Liver (tissue), 9 donors: ENCODE results near the gene MT2A. TPM values are rescaled to one million over a fixed set of nuclear protein-coding genes. Genes with fewer than 3 reads are reported as not detected.

Experiments used
- DNase-seq: peaks from one replicate; pipeline ENCODE4 v3.0.0-alpha.2; 2017; ENCODE audit warnings: low spot score
- H3K27ac ChIP-seq, 2 donors: one replicate each; pipeline ENCODE4 v1.7.0; 2013; ENCODE audit warnings: inconsistent platforms in 2 of 2, low read length in 2 of 2, control low read depth in 1 of 2, low read depth in 1 of 2, mild to moderate bottlenecking in 1 of 2
- H3K27me3 ChIP-seq, 4 donors: one replicate each; pipeline versions ENCODE4 v1.6.1 to v1.7.0; 2013; ENCODE audit warnings: low read length in 3 of 4, inconsistent platforms in 1 of 4, mild to moderate bottlenecking in 1 of 4, moderate library complexity in 1 of 4; ENCODE audit not compliant: control insufficient read depth in 4 of 4, insufficient read depth in 4 of 4
- H3K36me3 ChIP-seq, 4 donors: one replicate each; pipeline versions ENCODE4 v1.6.1 to v1.7.0; 2013; ENCODE audit warnings: low read length in 3 of 4, mild to moderate bottlenecking in 3 of 4, low read depth in 1 of 4, moderate library complexity in 1 of 4; ENCODE audit not compliant: control insufficient read depth in 4 of 4, insufficient read depth in 3 of 4
- H3K4me1 ChIP-seq, 4 donors: one replicate each; pipeline versions ENCODE4 v1.6.1 to v1.7.0; 2013; ENCODE audit warnings: low read length in 3 of 4, mild to moderate bottlenecking in 3 of 4, moderate library complexity in 1 of 4; ENCODE audit not compliant: control insufficient read depth in 4 of 4, insufficient read depth in 4 of 4
- H3K4me3 ChIP-seq, 3 donors: one replicate each; pipeline versions ENCODE4 v1.6.1 to v1.7.0; 2013; ENCODE audit warnings: low read length in 3 of 3, control low read depth in 1 of 3, low read depth in 1 of 3, mild to moderate bottlenecking in 1 of 3
- H3K9ac ChIP-seq, 2 donors: one replicate each; pipeline ENCODE4 v1.7.0; 2013; ENCODE audit warnings: low read length in 2 of 2, mild to moderate bottlenecking in 2 of 2, moderate library complexity in 2 of 2, control low read depth in 1 of 2, low read depth in 1 of 2
- H3K9me3 ChIP-seq, 4 donors: one replicate each; pipeline versions ENCODE4 v1.6.1 to v1.7.0; 2013; ENCODE audit warnings: low read length in 3 of 4; ENCODE audit not compliant: control insufficient read depth in 4 of 4
- ATF3 ChIP-seq: IDR thresholded peaks from 2 replicates; pipeline ENCODE4 v1.6.1; 2016; ENCODE audit warnings: antibody characterized with exemption
- CTCF ChIP-seq: fragments of 150-350 bp; IDR thresholded peaks from 2 replicates; pipeline ENCODE4 v1.5.1; 2017; ENCODE audit warnings: improper control_type of control experiment, low read depth, low read length; ENCODE audit not compliant: missing input control
- EGR1 ChIP-seq, 2 donors: IDR thresholded peaks; 2 replicates each; pipeline ENCODE4 v1.6.1; 2016 to 2018; ENCODE audit warnings: antibody characterized with exemption in 2 of 2, low read depth in 2 of 2
- FOXA1 ChIP-seq: IDR thresholded peaks from 2 replicates; pipeline ENCODE4 v1.6.1; 2016; ENCODE audit warnings: antibody characterized with exemption
- FOXA2 ChIP-seq: IDR thresholded peaks from 2 replicates; pipeline ENCODE4 v1.6.1; 2016; ENCODE audit warnings: antibody characterized with exemption
- GABPA ChIP-seq, 2 donors: IDR thresholded peaks in 1 of 2; conservative IDR thresholded peaks in 1 of 2; 2 replicates each; pipeline ENCODE4 v1.6.1; 2016; ENCODE audit warnings: antibody characterized with exemption in 2 of 2, mild to moderate bottlenecking in 1 of 2, moderate library complexity in 1 of 2
- HNF4A ChIP-seq, 2 donors: conservative IDR thresholded peaks; 2 replicates each; pipeline ENCODE4 v1.6.1; 2016; ENCODE audit warnings: antibody characterized with exemption in 2 of 2, mild to moderate bottlenecking in 2 of 2
- HNF4G ChIP-seq: IDR thresholded peaks from 2 replicates; pipeline ENCODE4 v1.6.1; 2016; ENCODE audit warnings: antibody characterized with exemption
- JUND ChIP-seq, 2 donors: IDR thresholded peaks; 2 replicates each; pipeline ENCODE4 v1.6.1; 2016; ENCODE audit warnings: antibody characterized with exemption in 2 of 2
- NR2F2 ChIP-seq: IDR thresholded peaks from 2 replicates; pipeline ENCODE4 v1.6.1; 2016; ENCODE audit warnings: antibody characterized with exemption
- RAD21 ChIP-seq, 2 donors: IDR thresholded peaks; 2 replicates each; pipeline ENCODE4 v1.6.1; 2016; ENCODE audit warnings: antibody characterized with exemption in 2 of 2, mild to moderate bottlenecking in 2 of 2
- SP1 ChIP-seq: IDR thresholded peaks from 2 replicates; pipeline ENCODE4 v1.6.1; 2018; ENCODE audit warnings: antibody characterized with exemption, mild to moderate bottlenecking
- TAF1 ChIP-seq: conservative IDR thresholded peaks from 2 replicates; pipeline ENCODE4 v1.6.1; 2016; ENCODE audit warnings: antibody characterized with exemption, mild to moderate bottlenecking
- YY1 ChIP-seq: IDR thresholded peaks from 2 replicates; pipeline ENCODE4 v1.6.1; 2016; ENCODE audit warnings: antibody characterized with exemption, mild to moderate bottlenecking
- ZBTB33 ChIP-seq: IDR thresholded peaks from 2 replicates; pipeline ENCODE4 v1.6.1; 2016; ENCODE audit warnings: antibody characterized with exemption
- WGBS: extraction: QIAGEN DNeasy Blood & Tissue Kit; methylation state at CpG from one replicate; pipeline ENCODE4 v1.1.7; 2013; 5-methylcytosine and 5-hydroxymethylcytosine counted together
- polyA plus RNA-seq, 2 donors: library from polyadenylated mRNA; stranded (reverse) in 1 of 2; unstranded in 1 of 2; fragments of 200-250 nt in 1 of 2; fragments of >200 nt in 1 of 2; fragmentation: Nextera tagmentation in 1 of 2; extraction: Ambion mirVana in 1 of 2; gene quantifications; one replicate each; pipeline versions ENCODE4 v1.2.1 to v1.2.3, GENCODE V29; 2013 to 2015
- total RNA-seq, 2 donors: library from RNA; depleted of rRNA; stranded (reverse); fragments of >200 nt; gene quantifications; one replicate each; pipeline ENCODE4 v1.2.3, GENCODE V29; 2014
- TF ChIP-seq, protein P1 (sequence below): IDR thresholded peaks from 2 replicates; pipeline ENCODE4 v1.6.1; 2016; ENCODE audit warnings: antibody characterized with exemption, mild to moderate bottlenecking
- TF ChIP-seq, protein P2 (sequence below): IDR thresholded peaks from 2 replicates; pipeline ENCODE4 v1.6.1; 2016; ENCODE audit warnings: antibody characterized with exemption
- donor health status: healthy.
- donor health status: healthy.
- donor health status: healthy.
- donor health status: healthy.
- donor health status: healthy.

MT2A gene
- total and polyA plus RNA-seq, 4 donors = 45.8 to 5,206 (median 2,233) TPM

- Histone ChIP-seq H3K36me3 (no peaks in the 10 kb centered on the region), H3K9me3 (no peaks in the 10 kb centered on the region), H3K27ac (no peak overlapping the region), H3K9ac (no peak overlapping the region), H3K27me3 (no peaks in the 10 kb centered on the region), H3K4me3 (no peak overlapping the region), H3K4me1 (no peaks in the 10 kb centered on the region)
- DNase-seq = no peak
- TF ChIP-seq ATF3 (no peak), FOXA2 (no peak), FOXA1 (no peak), GABPA (IDR thresholded peaks at IDR 0.05 in 1 of 2, conservative IDR thresholded peaks at IDR 0.05 in 1 of 2) (no peak), SP1 (no peak), JUND (IDR thresholded peaks at IDR 0.05) (no peak), RAD21 (IDR thresholded peaks at IDR 0.05) (no peak), TAF1 (no peak), ZBTB33 (no peak), HNF4G (no peak), HNF4A (conservative IDR thresholded peaks at IDR 0.05) (no peak), NR2F2 (no peak), YY1 (no peak), EGR1 (IDR thresholded peaks at IDR 0.05; ENCODE audit: low read depth in 2 of 2) (no peak), CTCF (no peak)
- TF ChIP-seq, protein P1, sequence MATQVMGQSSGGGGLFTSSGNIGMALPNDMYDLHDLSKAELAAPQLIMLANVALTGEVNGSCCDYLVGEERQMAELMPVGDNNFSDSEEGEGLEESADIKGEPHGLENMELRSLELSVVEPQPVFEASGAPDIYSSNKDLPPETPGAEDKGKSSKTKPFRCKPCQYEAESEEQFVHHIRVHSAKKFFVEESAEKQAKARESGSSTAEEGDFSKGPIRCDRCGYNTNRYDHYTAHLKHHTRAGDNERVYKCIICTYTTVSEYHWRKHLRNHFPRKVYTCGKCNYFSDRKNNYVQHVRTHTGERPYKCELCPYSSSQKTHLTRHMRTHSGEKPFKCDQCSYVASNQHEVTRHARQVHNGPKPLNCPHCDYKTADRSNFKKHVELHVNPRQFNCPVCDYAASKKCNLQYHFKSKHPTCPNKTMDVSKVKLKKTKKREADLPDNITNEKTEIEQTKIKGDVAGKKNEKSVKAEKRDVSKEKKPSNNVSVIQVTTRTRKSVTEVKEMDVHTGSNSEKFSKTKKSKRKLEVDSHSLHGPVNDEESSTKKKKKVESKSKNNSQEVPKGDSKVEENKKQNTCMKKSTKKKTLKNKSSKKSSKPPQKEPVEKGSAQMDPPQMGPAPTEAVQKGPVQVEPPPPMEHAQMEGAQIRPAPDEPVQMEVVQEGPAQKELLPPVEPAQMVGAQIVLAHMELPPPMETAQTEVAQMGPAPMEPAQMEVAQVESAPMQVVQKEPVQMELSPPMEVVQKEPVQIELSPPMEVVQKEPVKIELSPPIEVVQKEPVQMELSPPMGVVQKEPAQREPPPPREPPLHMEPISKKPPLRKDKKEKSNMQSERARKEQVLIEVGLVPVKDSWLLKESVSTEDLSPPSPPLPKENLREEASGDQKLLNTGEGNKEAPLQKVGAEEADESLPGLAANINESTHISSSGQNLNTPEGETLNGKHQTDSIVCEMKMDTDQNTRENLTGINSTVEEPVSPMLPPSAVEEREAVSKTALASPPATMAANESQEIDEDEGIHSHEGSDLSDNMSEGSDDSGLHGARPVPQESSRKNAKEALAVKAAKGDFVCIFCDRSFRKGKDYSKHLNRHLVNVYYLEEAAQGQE = no peak
- TF ChIP-seq, protein P2, sequence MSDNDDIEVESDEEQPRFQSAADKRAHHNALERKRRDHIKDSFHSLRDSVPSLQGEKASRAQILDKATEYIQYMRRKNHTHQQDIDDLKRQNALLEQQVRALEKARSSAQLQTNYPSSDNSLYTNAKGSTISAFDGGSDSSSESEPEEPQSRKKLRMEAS = no peak
- WGBS = 69% methylated on average over 11 of the region's 11 CpGs
These were observed 24.8 kb upstream of the MT2A start for GRCh38 chr16:56583351-56584168.
